Left renal pelvis (tissue), 4 donors: ENCODE results near the gene PARPBP. TPM values are rescaled to one million over a fixed set of nuclear protein-coding genes. Genes with fewer than 3 reads are reported as not detected.
"Not testable (repeated sequence)": the region's sequence is repeated elsewhere in the genome, so short reads cannot be mapped to it uniquely, and the experiment has no call there.

Experiments
- DNase-seq, 4 donors: peaks; one replicate each; pipeline ENCODE4 v3.0.0-alpha.2; 2013; ENCODE audit warnings: low read depth in 4 of 4, low spot score in 3 of 4
- polyA plus RNA-seq, 4 donors: library from polyadenylated mRNA; unstranded; fragments of 120-200 nt; gene quantifications; one replicate each; pipeline ENCODE4 v1.2.1, GENCODE V29; 2013; ENCODE audit not compliant: insufficient read length in 4 of 4

The PARPBP gene
- 10 to 100 TPM; 13.8 to 16.9 (median 15.2) TPM for polyA plus RNA-seq

GRCh38 chr12:102119674-102120563 is at the start of gene PARPBP, which contains the start of gene NUP37:
Gene PARPBP (plus strand): TSS chr12:102120183. CDS start chr12:102123889, 3,706 bp downstream.
Gene NUP37 (minus strand): TSS chr12:102120114. CDS start chr12:102118518, 1,596 bp downstream.
- peak; percentile 74 to 77 (median 76) for DNase-seq

GRCh38 chr12:102072092-102072491 is 47.9 kb upstream of the PARPBP start:
- DNase-seq = not testable (repeated sequence)

- no peak for DNase-seq
Observed at GRCh38 chr12:102080842-102081241, 39.1 kb upstream of the PARPBP start.

GRCh38 chr12:102089228-102089835 is 30.7 kb upstream of the PARPBP start:
- DNase-seq = not testable (repeated sequence)

GRCh38 chr12:102093319-102093718 is 26.7 kb upstream of the PARPBP start:
- DNase-seq = no peak

GRCh38 chr12:102095677-102096263 is 24.2 kb upstream of the PARPBP start:
- DNase-seq = no peak

- DNase-seq = no peak
Observed at GRCh38 chr12:102096855-102097254, 23.1 kb upstream of the PARPBP start.

GRCh38 chr12:102106905-102107304 is 13.1 kb upstream of the PARPBP start:
- no peak for DNase-seq

GRCh38 chr12:102107970-102108369 is 12.0 kb upstream of the PARPBP start:
- no peak for DNase-seq

- DNase-seq = no peak
Observed at GRCh38 chr12:102110782-102111181, 9.2 kb upstream of the PARPBP start.

GRCh38 chr12:102114212-102114611 is 5.8 kb upstream of the PARPBP start:
- DNase-seq = no peak

GRCh38 chr12:102116392-102116791 is 3.6 kb upstream of the PARPBP start:
- DNase-seq = no peak

GRCh38 chr12:102118874-102119273 is 1.1 kb upstream of the PARPBP start:
- DNase-seq = no peak

GRCh38 chr12:102120564-102120873 is 536 bp downstream of the PARPBP start:
- DNase-seq = no peak

- DNase-seq = no peak
Observed at GRCh38 chr12:102120886-102121285, 903 bp downstream of the PARPBP start.

GRCh38 chr12:102121328-102121727 is 1.3 kb downstream of the PARPBP start:
- not testable (repeated sequence) for DNase-seq

GRCh38 chr12:102130720-102131119 is 10.7 kb downstream of the PARPBP start:
- DNase-seq = not testable (repeated sequence)

- not testable (repeated sequence) for DNase-seq
Observed at GRCh38 chr12:102131442-102131841, 11.5 kb downstream of the PARPBP start.

- not testable (repeated sequence) for DNase-seq
Observed at GRCh38 chr12:102137619-102138018, 17.6 kb downstream of the PARPBP start.

GRCh38 chr12:102142866-102143373 is 22.9 kb downstream of the PARPBP start:
- DNase-seq = not testable (repeated sequence)

GRCh38 chr12:102144221-102144620 is 24.2 kb downstream of the PARPBP start:
- DNase-seq = no peak
